ENCODE data around the gene MICAL3.

MICAL3 gene

DNA sequence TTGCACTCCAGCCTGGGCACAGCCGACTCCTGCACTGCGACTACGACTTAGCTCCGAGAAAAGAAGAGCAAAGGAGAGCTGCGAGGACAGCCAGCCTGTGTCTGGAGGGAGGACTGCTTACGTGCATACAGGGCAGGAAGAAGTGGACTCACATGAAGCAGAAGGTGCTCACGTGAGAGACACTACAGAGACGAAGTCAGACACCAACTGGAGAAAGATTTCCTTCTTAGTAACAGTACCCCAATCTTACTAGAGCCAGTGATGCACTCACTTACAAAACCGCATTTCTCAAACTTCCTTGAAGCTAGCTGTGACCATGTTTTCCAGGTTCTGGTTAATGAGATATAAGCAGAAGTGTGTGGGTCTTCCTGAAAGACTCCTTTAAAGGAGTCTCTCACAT is 67.7 kb downstream of the MICAL3 start:
- DNase-seq (ENCODE audit: extremely low spot score), result no peak
- CTCF ChIA-PET, result interaction anchor here (0.6 kb wide), 1 partner anchor 13 kb away, joined by 3 read pairs; no protein-coding TSS in a partner anchor
- POLR2A ChIA-PET, result no interaction called here
- no peak for TF ChIP-seq FOXK2 (IDR thresholded peaks at IDR 0.05)

DNA sequence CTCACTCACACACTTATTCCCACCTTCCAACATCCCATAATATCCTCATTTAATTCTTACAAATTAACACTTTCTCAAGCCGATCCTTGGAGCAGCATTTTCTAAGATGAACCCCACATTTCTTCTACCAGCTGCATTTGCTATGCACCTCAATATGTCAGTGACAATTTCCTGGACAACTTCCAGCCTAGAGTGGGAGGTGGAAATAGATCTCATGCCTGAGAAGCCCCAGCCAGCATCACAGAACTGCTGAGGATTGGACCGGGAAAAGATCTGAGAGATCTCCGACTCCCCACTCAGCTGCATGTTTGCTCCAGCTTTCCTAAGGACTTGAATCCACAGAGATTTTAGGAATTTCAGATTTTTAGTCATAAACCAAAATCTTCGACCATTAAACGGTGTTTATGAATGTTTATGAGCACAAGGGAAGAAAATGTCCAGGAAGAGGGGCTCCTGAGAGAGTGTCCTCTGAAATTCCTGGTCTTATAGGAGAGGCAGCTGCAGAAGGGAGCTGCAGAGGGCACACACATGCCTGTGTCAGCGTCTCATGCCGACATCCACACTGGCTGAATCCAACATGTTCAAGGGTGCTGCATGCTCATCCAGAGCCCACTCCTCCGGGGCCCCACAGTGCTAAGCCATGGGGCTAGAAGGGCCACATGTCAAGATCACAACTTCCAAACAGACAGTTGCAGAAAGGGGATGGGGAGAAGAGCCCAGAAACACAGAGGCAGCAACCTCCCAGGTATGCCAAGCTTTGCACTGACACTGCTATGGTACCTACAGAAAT is 68.6 kb downstream of the MICAL3 start:
- TF ChIP-seq SUZ12 (IDR thresholded peaks at IDR 0.05), result no peak
- no peak for TF ChIP-seq ELF4 (IDR thresholded peaks at IDR 0.05)
- no peak for TF ChIP-seq TARDBP (IDR thresholded peaks at IDR 0.05)
- TF ChIP-seq BHLHE40 (IDR thresholded peaks at IDR 0.05; ENCODE audit: borderline replicate concordance), result no peak
- TF ChIP-seq CTBP1 (IDR thresholded peaks at IDR 0.05; ENCODE audit: borderline replicate concordance), result no peak
- TF ChIP-seq FOXK2 (IDR thresholded peaks at IDR 0.05), result no peak
- no peak for TF ChIP-seq HDGF (IDR thresholded peaks at IDR 0.05; ENCODE audit: borderline replicate concordance)
- no peak for TF ChIP-seq FOXM1 (IDR thresholded peaks at IDR 0.05; ENCODE audit: borderline replicate concordance)
- no peak for TF ChIP-seq ZNF384 (IDR thresholded peaks at IDR 0.05)
- no peak for TF ChIP-seq NFRKB (IDR thresholded peaks at IDR 0.05)
- TF ChIP-seq L3MBTL2 (conservative IDR thresholded peaks at IDR 0.05), result no peak
- TF ChIP-seq ARNT (IDR thresholded peaks at IDR 0.05), result no peak
- TF ChIP-seq LEF1 (IDR thresholded peaks at IDR 0.05; ENCODE audit: borderline replicate concordance), result no peak
- TF ChIP-seq PKNOX1 (IDR thresholded peaks at IDR 0.05), result no peak
- no peak for TF ChIP-seq FOXA1 (IDR thresholded peaks at IDR 0.05)
- no peak for TF ChIP-seq SP1 (IDR thresholded peaks at IDR 0.05)
- no peak for DNase-seq (ENCODE audit: extremely low spot score)
- ChIA-PET POLR2A (no interaction called here), CTCF (interaction anchor here (0.6 kb wide), 1 partner anchor 14 kb away, joined by 3 read pairs; no protein-coding TSS in a partner anchor)

- DNase-seq (ENCODE audit: extremely low spot score), result no peak
- CTCF ChIA-PET, result no interaction called here
- TF ChIP-seq HDGF (IDR thresholded peaks at IDR 0.05; ENCODE audit: borderline replicate concordance) (no peak), SP1 (IDR thresholded peaks at IDR 0.05) (no peak), CTBP1 (IDR thresholded peaks at IDR 0.05; ENCODE audit: borderline replicate concordance) (no peak), ELF4 (IDR thresholded peaks at IDR 0.05) (no peak), PKNOX1 (IDR thresholded peaks at IDR 0.05) (no peak), ZNF384 (IDR thresholded peaks at IDR 0.05) (no peak), ARNT (IDR thresholded peaks at IDR 0.05) (no peak), TARDBP (IDR thresholded peaks at IDR 0.05) (no peak), FOXM1 (IDR thresholded peaks at IDR 0.05; ENCODE audit: borderline replicate concordance) (no peak), L3MBTL2 (conservative IDR thresholded peaks at IDR 0.05) (no peak), NFRKB (IDR thresholded peaks at IDR 0.05) (no peak), FOXK2 (IDR thresholded peaks at IDR 0.05) (no peak), BHLHE40 (IDR thresholded peaks at IDR 0.05; ENCODE audit: borderline replicate concordance) (no peak), LEF1 (IDR thresholded peaks at IDR 0.05; ENCODE audit: borderline replicate concordance) (no peak), SUZ12 (IDR thresholded peaks at IDR 0.05) (no peak), FOXA1 (IDR thresholded peaks at IDR 0.05) (no peak)
- POLR2A ChIA-PET, result no interaction called here
Measured at GRCh38 chr22:17954860-17955587, 69.3 kb downstream of the MICAL3 start.

- CTCF ChIA-PET, result no interaction called here
- TF ChIP-seq CTBP1 (IDR thresholded peaks at IDR 0.05; ENCODE audit: borderline replicate concordance), result no peak
- TF ChIP-seq ELF4 (IDR thresholded peaks at IDR 0.05), result no peak
- TF ChIP-seq ARNT (IDR thresholded peaks at IDR 0.05), result no peak
- TF ChIP-seq HDGF (IDR thresholded peaks at IDR 0.05; ENCODE audit: borderline replicate concordance), result no peak
- TF ChIP-seq FOXK2 (IDR thresholded peaks at IDR 0.05), result no peak
- TF ChIP-seq L3MBTL2 (conservative IDR thresholded peaks at IDR 0.05), result no peak
- no peak for TF ChIP-seq FOXM1 (IDR thresholded peaks at IDR 0.05; ENCODE audit: borderline replicate concordance)
- POLR2A ChIA-PET, result no interaction called here
- no peak for DNase-seq (ENCODE audit: extremely low spot score)
Measured at GRCh38 chr22:17954200-17954859, 70.0 kb downstream of the MICAL3 start.

DNA sequence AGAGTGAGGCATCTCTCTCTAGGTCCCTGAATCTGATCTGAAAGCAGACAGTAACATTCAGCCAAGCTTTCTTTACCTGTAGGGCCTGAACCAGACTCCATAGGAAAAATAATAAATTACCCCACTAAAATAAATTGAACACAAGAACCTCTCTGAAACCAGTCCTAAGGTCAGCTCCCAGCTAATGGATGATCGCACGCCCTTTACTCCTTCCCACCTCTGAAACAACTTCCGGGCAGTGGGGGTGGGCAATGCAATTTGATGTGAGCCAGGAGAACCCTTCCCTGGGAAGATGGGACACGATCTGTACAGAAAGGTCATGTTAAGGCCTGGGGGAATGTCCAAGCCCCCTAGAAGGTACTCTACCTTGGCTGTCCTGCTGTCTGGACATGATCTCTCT is 71.2 kb downstream of the MICAL3 start:
- no peak for DNase-seq (ENCODE audit: extremely low spot score)
- POLR2A ChIA-PET, result no interaction called here

More for the DNA sequence above, 71.2 kb downstream of the MICAL3 start:
- TF ChIP-seq SUZ12 (IDR thresholded peaks at IDR 0.05) (no peak), LEF1 (IDR thresholded peaks at IDR 0.05; ENCODE audit: borderline replicate concordance) (no peak), L3MBTL2 (conservative IDR thresholded peaks at IDR 0.05) (no peak), ELF4 (IDR thresholded peaks at IDR 0.05) (no peak), TARDBP (IDR thresholded peaks at IDR 0.05) (no peak), BHLHE40 (IDR thresholded peaks at IDR 0.05; ENCODE audit: borderline replicate concordance) (no peak), PKNOX1 (IDR thresholded peaks at IDR 0.05) (no peak), ZNF384 (IDR thresholded peaks at IDR 0.05) (no peak), SP1 (IDR thresholded peaks at IDR 0.05) (no peak)
- CTCF ChIA-PET, result no interaction called here
